Astrocyte of the hippocampus (primary cell): Measurements from ENCODE around the gene HOMER2.

Source experiments
- DNase-seq: peaks from one replicate; pipeline ENCODE4 v3.0.0; 2011; ENCODE audit warnings: low read depth, low spot score

The HOMER2 gene

DNA sequence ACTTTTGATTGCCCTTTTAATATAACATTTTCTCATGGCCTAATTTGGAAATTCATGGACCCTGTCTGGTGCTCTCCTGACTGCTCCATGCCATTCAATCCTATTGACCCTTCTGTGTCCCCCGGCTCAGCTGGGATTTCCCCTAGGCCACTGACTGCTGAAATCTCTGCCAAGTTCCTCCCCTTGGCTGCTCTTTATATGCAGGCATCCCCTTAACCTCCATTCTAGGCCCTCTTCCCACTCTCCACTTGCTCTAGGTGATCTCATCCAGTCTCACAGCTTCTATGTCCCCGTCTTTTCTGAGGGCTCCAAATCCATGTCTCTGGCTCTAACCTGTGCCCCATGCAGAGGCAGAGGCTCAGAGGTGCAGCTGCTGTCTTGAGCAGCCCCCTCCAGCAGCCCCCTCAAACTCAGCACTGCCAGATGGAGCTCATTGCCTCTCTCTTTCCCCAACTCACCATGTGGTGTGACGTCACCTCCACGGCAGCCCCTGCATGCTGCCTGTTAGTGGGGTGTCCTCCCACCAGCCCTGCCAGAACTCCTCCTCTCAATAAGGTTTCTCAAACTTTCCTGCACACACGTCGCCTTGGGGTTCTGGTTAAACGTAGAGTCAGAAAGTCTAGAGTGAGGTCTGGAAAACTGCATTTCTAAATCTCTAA, 153.2 kb downstream of the HOMER2 start:
- no peak for DNase-seq
